ENCODE results near the gene TNIK.

TNIK gene

DNA sequence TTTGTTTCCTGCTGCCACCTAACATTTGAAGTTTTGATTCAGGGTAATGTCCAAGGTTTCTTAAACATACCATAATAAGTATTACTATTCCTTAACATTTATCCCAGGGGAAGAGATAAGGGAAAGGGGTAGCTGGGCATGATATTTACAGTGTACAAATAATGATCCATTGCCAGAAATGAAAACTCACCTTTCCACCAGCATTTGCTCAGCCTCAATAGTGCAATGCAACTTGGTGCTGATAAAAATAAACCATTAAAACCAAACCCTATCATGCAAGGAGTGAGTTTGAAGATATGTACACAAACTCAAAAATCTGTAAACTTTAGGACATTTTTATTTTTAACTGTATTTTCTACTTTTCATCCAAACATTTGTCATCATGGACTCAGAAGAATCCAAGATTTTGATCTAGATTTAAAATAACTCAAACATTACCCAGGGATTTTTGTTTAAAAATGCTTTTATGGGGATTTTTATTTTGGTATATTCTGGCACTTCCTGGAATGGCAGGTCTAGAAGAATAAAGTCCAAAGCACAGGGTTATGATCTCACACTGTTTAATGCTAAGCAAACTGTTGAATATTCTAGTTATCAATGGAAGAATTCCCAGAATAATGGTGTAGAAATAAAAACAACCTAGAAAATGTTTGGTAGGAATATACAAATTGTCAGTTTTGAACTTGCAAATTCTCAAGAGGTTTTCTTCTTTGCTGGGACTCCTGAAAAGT lies 401.2 kb downstream of the TNIK start:
- DNase-seq (ENCODE audit: insufficient read length, low spot score) = no peak
- TF ChIP-seq PAX5 (IDR thresholded peaks at IDR 0.05; ENCODE audit: insufficient read depth, low read length, severe bottlenecking) (no peak), SPI1 (IDR thresholded peaks at IDR 0.05; ENCODE audit: low read depth, low read length) (no peak), POLR2AphosphoS5 (IDR thresholded peaks at IDR 0.05; ENCODE audit: low read depth, low read length) (no peak), TAF1 (IDR thresholded peaks at IDR 0.05; ENCODE audit: low read depth, low read length) (no peak), POU2F2 (IDR thresholded peaks at IDR 0.05; ENCODE audit: low read depth, low read length) (no peak), POLR2A (IDR thresholded peaks at IDR 0.05; ENCODE audit: low read depth, low read length) (no peak)
- FAIRE-seq = no peak

DNA sequence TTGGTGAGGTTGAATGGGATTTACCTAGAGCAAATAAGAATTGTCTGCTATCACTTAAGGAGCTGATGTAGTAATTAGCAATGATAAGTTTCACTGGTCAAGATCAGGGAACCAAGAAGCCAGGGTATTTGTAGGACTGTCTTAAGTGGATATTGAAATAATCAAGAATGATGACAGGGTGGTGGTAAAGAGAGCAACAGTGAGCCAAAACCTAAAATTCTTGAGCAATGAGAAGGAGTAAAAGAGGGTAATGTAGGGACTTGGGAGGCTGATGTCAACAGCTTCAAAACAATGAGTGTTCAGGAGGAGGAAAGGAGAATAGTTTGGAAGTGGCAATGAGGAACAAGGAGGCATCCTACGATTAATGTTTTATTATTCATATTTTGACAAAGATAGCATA lies 402.1 kb downstream of the TNIK start:
- TF ChIP-seq POLR2AphosphoS5 (IDR thresholded peaks at IDR 0.05; ENCODE audit: low read depth, low read length) = no peak
- no peak for TF ChIP-seq POU2F2 (IDR thresholded peaks at IDR 0.05; ENCODE audit: low read depth, low read length)
- TF ChIP-seq POLR2A (IDR thresholded peaks at IDR 0.05; ENCODE audit: low read depth, low read length) = no peak
- TF ChIP-seq TAF1 (IDR thresholded peaks at IDR 0.05; ENCODE audit: low read depth, low read length) = no peak
- FAIRE-seq (no peak), DNase-seq (ENCODE audit: insufficient read length, low spot score) (no peak)

DNA sequence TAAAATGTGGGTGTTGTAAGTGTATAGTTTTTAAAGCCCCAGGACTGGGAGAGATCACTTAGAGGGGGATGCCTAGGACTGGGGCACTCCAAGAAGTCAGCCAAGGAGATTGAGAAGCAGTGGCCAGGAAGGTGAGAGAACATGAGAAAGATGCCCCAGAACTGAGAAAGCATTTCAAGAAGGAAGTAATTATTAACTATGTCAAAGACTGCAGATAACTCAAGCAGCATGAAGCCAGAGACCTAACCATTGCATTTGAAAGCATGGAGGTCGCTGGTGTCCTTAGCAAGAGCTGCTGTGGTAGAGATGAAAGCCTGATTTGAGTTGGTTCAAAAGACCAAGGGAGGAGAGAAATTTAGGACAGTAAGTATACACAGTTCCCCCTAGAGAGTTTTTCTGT lies 403.1 kb downstream of the TNIK start:
- FAIRE-seq (no peak), DNase-seq (ENCODE audit: insufficient read length, low spot score) (no peak)
- no peak for TF ChIP-seq TAF1 (IDR thresholded peaks at IDR 0.05; ENCODE audit: low read depth, low read length)
- no peak for TF ChIP-seq POLR2AphosphoS5 (IDR thresholded peaks at IDR 0.05; ENCODE audit: low read depth, low read length)
- no peak for TF ChIP-seq PAX5 (IDR thresholded peaks at IDR 0.05; ENCODE audit: insufficient read depth, low read length, severe bottlenecking)
- TF ChIP-seq SPI1 (IDR thresholded peaks at IDR 0.05; ENCODE audit: low read depth, low read length) = no peak
- no peak for TF ChIP-seq POLR2A (IDR thresholded peaks at IDR 0.05; ENCODE audit: low read depth, low read length)
- TF ChIP-seq POU2F2 (IDR thresholded peaks at IDR 0.05; ENCODE audit: low read depth, low read length) = no peak

DNA sequence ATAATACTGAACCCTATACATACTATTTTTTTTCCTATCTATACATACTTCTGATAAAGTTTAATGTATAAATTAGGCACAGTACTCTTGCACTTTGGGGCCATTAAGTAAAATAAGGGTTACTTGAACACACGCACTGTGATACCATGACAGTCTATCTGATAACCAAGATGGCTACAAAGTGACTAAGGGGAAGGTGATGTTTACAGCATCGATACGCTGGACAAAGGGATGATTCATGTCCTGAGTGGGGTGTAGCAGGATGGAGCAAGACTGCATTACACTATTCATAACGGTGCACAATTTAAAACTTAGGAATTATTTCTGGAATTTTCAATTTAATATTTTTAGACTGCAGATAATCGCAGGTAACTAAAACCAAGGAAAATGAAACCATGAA lies 403.7 kb downstream of the TNIK start:
- no peak for DNase-seq (ENCODE audit: insufficient read length, low spot score)
- no peak for FAIRE-seq

DNA sequence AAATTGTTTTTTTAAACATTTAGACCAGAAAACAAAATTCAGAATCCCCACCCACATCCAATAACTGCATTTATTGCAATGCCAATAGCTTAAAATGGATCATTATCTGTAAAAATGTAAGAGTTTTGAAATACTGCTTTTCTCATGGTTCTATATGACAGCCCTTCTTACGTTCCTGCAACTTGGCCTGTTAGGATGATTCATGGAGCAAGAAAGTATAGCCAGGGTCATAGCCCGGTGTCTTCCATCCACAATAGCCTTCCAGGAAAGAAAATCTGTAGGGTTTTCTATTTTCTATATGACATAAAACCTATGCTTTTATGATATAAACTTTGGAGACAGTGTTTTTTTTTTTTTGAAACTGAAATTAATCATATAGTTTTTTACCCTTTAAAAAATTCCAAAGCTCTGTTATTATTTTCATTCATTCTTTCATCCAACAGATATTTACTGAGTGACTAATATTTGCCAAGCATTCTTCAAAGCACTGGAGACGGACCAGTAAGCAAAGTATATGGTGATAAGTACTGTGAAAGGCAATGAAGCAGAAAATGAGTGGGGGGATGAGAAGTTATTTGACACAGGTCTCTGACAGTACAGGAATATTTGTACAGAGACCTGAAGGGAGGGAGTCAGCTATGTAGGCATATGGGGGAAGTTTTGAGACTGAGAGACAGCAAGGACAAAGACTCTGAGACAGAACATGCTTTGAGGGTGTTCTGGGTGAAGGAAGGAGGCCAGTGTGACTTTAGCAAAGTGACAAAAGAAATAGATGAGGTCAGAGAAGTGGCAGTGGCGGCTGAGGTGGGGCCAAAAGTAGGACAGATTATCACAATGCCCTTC lies 404.6 kb downstream of the TNIK start:
- no peak for FAIRE-seq

More for the DNA sequence above, 403.7 kb downstream of the TNIK start:
- TF ChIP-seq POLR2A (IDR thresholded peaks at IDR 0.05; ENCODE audit: low read depth, low read length) (no peak), PAX5 (IDR thresholded peaks at IDR 0.05; ENCODE audit: insufficient read depth, low read length, severe bottlenecking) (no peak), TAF1 (IDR thresholded peaks at IDR 0.05; ENCODE audit: low read depth, low read length) (no peak), POLR2AphosphoS5 (IDR thresholded peaks at IDR 0.05; ENCODE audit: low read depth, low read length) (no peak)

DNA sequence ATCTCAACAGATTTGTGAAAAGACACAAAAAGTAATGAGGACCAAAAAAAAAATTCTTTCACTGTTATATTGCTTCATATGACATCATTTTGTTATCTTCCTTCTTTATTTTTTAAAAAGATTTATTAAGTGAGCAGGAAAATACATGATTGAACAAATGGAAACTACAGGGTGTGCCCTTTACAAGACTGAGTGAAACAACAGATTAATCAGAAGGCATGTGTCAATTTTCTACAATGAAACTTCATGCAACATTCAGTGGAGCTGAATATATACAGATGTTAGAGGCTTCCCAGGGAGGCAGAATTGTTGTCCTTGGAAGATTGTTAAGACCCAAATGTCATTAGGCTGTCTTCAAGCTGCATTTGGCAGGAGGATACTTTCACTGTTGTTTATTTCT lies 405.3 kb downstream of the TNIK start:
- DNase-seq (ENCODE audit: insufficient read length, low spot score) (no peak), FAIRE-seq (no peak)
- TF ChIP-seq SPI1 (IDR thresholded peaks at IDR 0.05; ENCODE audit: low read depth, low read length) (no peak), POU2F2 (IDR thresholded peaks at IDR 0.05; ENCODE audit: low read depth, low read length) (no peak), POLR2AphosphoS5 (IDR thresholded peaks at IDR 0.05; ENCODE audit: low read depth, low read length) (no peak), PAX5 (IDR thresholded peaks at IDR 0.05; ENCODE audit: insufficient read depth, low read length, severe bottlenecking) (no peak), POLR2A (IDR thresholded peaks at IDR 0.05; ENCODE audit: low read depth, low read length) (no peak), TAF1 (IDR thresholded peaks at IDR 0.05; ENCODE audit: low read depth, low read length) (no peak)

More for the DNA sequence above, 404.6 kb downstream of the TNIK start:
- TF ChIP-seq PAX5 (IDR thresholded peaks at IDR 0.05; ENCODE audit: insufficient read depth, low read length, severe bottlenecking) = no peak
- no peak for TF ChIP-seq POLR2AphosphoS5 (IDR thresholded peaks at IDR 0.05; ENCODE audit: low read depth, low read length)
- no peak for TF ChIP-seq POU2F2 (IDR thresholded peaks at IDR 0.05; ENCODE audit: low read depth, low read length)
- TF ChIP-seq SPI1 (IDR thresholded peaks at IDR 0.05; ENCODE audit: low read depth, low read length) = no peak
- TF ChIP-seq TAF1 (IDR thresholded peaks at IDR 0.05; ENCODE audit: low read depth, low read length) = no peak
- no peak for TF ChIP-seq POLR2A (IDR thresholded peaks at IDR 0.05; ENCODE audit: low read depth, low read length)
- DNase-seq (ENCODE audit: insufficient read length, low spot score) = no peak

DNA sequence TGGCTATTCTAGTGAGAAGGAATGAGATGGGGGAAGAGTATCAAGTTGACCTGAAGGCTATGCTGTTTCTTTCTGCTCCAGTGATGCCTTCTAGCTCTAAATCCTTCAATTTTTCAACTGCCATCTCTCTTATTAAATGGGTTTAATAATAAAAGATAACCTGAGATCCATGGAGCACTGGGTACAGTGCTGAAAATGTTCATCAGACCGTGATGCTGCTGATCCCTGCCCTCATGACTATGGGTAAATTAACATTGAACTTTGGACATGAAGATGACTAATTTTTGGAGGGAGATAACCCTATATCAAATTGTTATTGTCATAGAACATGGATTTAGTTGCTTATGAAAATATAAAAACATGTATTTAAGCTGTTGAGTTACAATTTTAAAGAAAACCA lies 406.0 kb downstream of the TNIK start:
- FAIRE-seq = no peak
- TF ChIP-seq PAX5 (IDR thresholded peaks at IDR 0.05; ENCODE audit: insufficient read depth, low read length, severe bottlenecking) = no peak
- TF ChIP-seq TAF1 (IDR thresholded peaks at IDR 0.05; ENCODE audit: low read depth, low read length) = no peak
- TF ChIP-seq POLR2AphosphoS5 (IDR thresholded peaks at IDR 0.05; ENCODE audit: low read depth, low read length) = no peak
- no peak for DNase-seq (ENCODE audit: insufficient read length, low spot score)

DNA sequence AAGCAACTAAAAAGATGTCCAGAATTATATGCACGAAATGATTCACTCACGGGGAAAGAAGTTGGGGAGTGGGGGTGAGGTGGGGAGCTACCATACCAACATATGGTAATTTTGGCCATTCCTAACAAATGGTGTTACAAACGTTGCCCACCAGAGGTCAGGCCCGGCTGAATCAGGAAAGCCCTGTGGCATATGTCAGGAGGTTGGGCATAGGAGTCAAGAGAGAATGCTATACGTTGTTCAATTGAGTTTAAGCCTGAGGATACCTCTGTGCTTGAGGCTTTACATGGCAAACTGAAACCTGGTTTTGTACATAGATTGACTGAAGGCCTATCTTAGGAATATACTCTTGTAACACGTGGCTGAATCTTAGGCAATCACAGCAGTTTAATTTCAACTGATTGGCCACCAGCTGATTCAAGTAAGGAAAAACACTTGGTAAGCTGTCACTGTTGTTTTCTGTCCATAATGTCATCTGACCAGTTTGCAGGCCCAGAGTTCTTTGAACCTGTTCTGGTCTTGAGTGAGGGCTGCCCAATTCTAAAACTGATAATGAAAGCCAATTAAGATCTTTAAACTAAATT lies 410.3 kb downstream of the TNIK start:
- no peak for FAIRE-seq
- no peak for TF ChIP-seq POLR2AphosphoS5 (IDR thresholded peaks at IDR 0.05; ENCODE audit: low read depth, low read length)
- no peak for TF ChIP-seq PAX5 (IDR thresholded peaks at IDR 0.05; ENCODE audit: insufficient read depth, low read length, severe bottlenecking)
- no peak for TF ChIP-seq POLR2A (IDR thresholded peaks at IDR 0.05; ENCODE audit: low read depth, low read length)
- no peak for TF ChIP-seq SPI1 (IDR thresholded peaks at IDR 0.05; ENCODE audit: low read depth, low read length)
- TF ChIP-seq TAF1 (IDR thresholded peaks at IDR 0.05; ENCODE audit: low read depth, low read length) = no peak
- TF ChIP-seq POU2F2 (IDR thresholded peaks at IDR 0.05; ENCODE audit: low read depth, low read length) = no peak

DNA sequence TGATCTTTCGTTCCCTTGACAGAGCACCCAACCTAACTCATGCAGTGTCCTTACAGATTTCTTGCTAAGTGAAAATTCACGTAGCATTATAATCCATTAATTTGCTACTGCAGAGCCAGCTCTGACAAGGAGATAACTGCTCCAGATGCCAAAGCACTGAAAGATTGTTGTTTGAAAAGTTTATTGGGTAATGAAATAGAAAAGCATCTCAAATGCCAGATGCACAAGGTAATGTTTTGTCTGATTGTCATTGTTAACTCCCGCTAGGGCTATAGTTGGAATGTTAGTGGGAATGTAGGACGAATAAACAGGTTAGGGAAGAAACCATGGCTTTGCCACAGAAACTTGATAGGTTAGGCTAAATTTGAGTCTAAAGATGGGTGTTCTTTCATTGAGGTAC lies 413.4 kb downstream of the TNIK start:
- no peak for DNase-seq (ENCODE audit: insufficient read length, low spot score)
- TF ChIP-seq POLR2A (IDR thresholded peaks at IDR 0.05; ENCODE audit: low read depth, low read length) (no peak), PAX5 (IDR thresholded peaks at IDR 0.05; ENCODE audit: insufficient read depth, low read length, severe bottlenecking) (no peak), SPI1 (IDR thresholded peaks at IDR 0.05; ENCODE audit: low read depth, low read length) (no peak), POLR2AphosphoS5 (IDR thresholded peaks at IDR 0.05; ENCODE audit: low read depth, low read length) (no peak), POU2F2 (IDR thresholded peaks at IDR 0.05; ENCODE audit: low read depth, low read length) (no peak), TAF1 (IDR thresholded peaks at IDR 0.05; ENCODE audit: low read depth, low read length) (no peak)
- FAIRE-seq = no peak

More for the DNA sequence above, 410.3 kb downstream of the TNIK start:
- peak; percentile 14 for DNase-seq (ENCODE audit: insufficient read length, low spot score)

Data from GM12891 (cell line).